GM18502 (cell line): ENCODE measurements around the gene CCSER2.
"Not testable (repeated sequence)": the region's sequence is repeated elsewhere in the genome, so short reads cannot be mapped to it uniquely, and the experiment has no call there.

Experiments used
- ATAC-seq: cut with Tn5 transposase; IDR thresholded peaks from one replicate; pipeline ENCODE4 v1.9.1; 2021; ENCODE audit warnings: mild to moderate bottlenecking; ENCODE audit not compliant: unreplicated experiment, poor library complexity

The CCSER2 gene

GRCh38 chr10:84344526-84344925, 16.1 kb downstream of the CCSER2 start:
- ATAC-seq, result no peak

- not testable (repeated sequence) for ATAC-seq
Measured at GRCh38 chr10:84347575-84348002, 19.2 kb downstream of the CCSER2 start.

- ATAC-seq, result no peak
Measured at GRCh38 chr10:84348447-84348846, 20.1 kb downstream of the CCSER2 start.

- no peak for ATAC-seq
Measured at GRCh38 chr10:84348860-84349259, 20.5 kb downstream of the CCSER2 start.

GRCh38 chr10:84352251-84352842, 24.0 kb downstream of the CCSER2 start:
- peak; percentile 99 for ATAC-seq

GRCh38 chr10:84353052-84353803, 24.8 kb downstream of the CCSER2 start:
- no peak for ATAC-seq

- ATAC-seq, result no peak
Measured at GRCh38 chr10:84354623-84355022, 26.2 kb downstream of the CCSER2 start.

GRCh38 chr10:84355106-84355505, 26.7 kb downstream of the CCSER2 start:
- ATAC-seq, result no peak

GRCh38 chr10:84356928-84357327, 28.5 kb downstream of the CCSER2 start:
- no peak for ATAC-seq

- no peak for ATAC-seq
Measured at GRCh38 chr10:84358743-84359142, 30.4 kb downstream of the CCSER2 start.

- no peak for ATAC-seq
Measured at GRCh38 chr10:84360637-84361365, 32.4 kb downstream of the CCSER2 start.

GRCh38 chr10:84365335-84365881, 37.0 kb downstream of the CCSER2 start:
- no peak for ATAC-seq

GRCh38 chr10:84366041-84366440, 37.7 kb downstream of the CCSER2 start:
- no peak for ATAC-seq

- ATAC-seq, result no peak
Measured at GRCh38 chr10:84367256-84367655, 38.9 kb downstream of the CCSER2 start.

- no peak for ATAC-seq
Measured at GRCh38 chr10:84368828-84369227, 40.4 kb downstream of the CCSER2 start.

- no peak for ATAC-seq
Measured at GRCh38 chr10:84370283-84370682, 41.9 kb downstream of the CCSER2 start.

GRCh38 chr10:84371944-84372343, 43.6 kb downstream of the CCSER2 start:
- ATAC-seq, result no peak

GRCh38 chr10:84373000-84373399, 44.6 kb downstream of the CCSER2 start:
- ATAC-seq, result no peak

- no peak for ATAC-seq
Measured at GRCh38 chr10:84374455-84374854, 46.1 kb downstream of the CCSER2 start.

- ATAC-seq, result peak; percentile 76
Measured at GRCh38 chr10:84375011-84375410, 46.6 kb downstream of the CCSER2 start.

GRCh38 chr10:84375881-84376280, 47.5 kb downstream of the CCSER2 start:
- no peak for ATAC-seq
